Karpas-422 (cell line): ENCODE data around the gene APOB. TPM values are rescaled to one million over a fixed set of nuclear protein-coding genes. Genes with fewer than 3 reads are reported as not detected.

Source experiments
- DNase-seq: peaks from one replicate; pipeline ENCODE4 v3.0.0-alpha.2; 2015
- H2AFZ ChIP-seq: fragments of 200-600 bp; sonication (generic); 2 replicates; pipeline ENCODE4 v1.6.1; 2014; ENCODE audit warnings: antibody characterized with exemption, low read length, mixed read lengths
- H3K27ac ChIP-seq: fragments of 200-600 bp; sonication (generic); 2 replicates; pipeline ENCODE4 v1.5.1; 2014; ENCODE audit warnings: mild to moderate bottlenecking, low read length, moderate library complexity
- H3K27me3 ChIP-seq: fragments of 200-600 bp; sonication (generic); 2 replicates; pipeline ENCODE4 v1.6.1; 2014; ENCODE audit warnings: low read length, mixed read lengths
- H3K36me3 ChIP-seq: fragments of 200-600 bp; sonication (generic); 2 replicates; pipeline ENCODE4 v1.6.1; 2014; ENCODE audit warnings: low read length, mixed read lengths; ENCODE audit not compliant: insufficient read depth
- H3K4me1 ChIP-seq: fragments of 200-600 bp; sonication (generic); 2 replicates; pipeline ENCODE4 v1.6.1; 2014; ENCODE audit warnings: mild to moderate bottlenecking, low read length, mixed read lengths
- H3K4me2 ChIP-seq: fragments of 200-600 bp; sonication (generic); 2 replicates; pipeline ENCODE4 v1.6.1; 2014; ENCODE audit warnings: low read length, low read depth, mild to moderate bottlenecking; ENCODE audit not compliant: poor library complexity, severe bottlenecking
- H3K4me3 ChIP-seq: fragments of 200-600 bp; sonication (generic); 2 replicates; pipeline ENCODE4 v1.5.1; 2014; ENCODE audit warnings: mild to moderate bottlenecking, antibody characterized with exemption, low read length, mixed read lengths
- H3K79me2 ChIP-seq: fragments of 200-600 bp; sonication (generic); 2 replicates; pipeline ENCODE4 v1.6.1; 2014; ENCODE audit warnings: mild to moderate bottlenecking, low read length, mixed read lengths
- H3K9ac ChIP-seq: fragments of 200-600 bp; sonication (generic); 2 replicates; pipeline ENCODE4 v1.6.0; 2014; ENCODE audit warnings: low read length
- H3K9me2 ChIP-seq: fragments of 200-600 bp; sonication (generic), shearing (Covaris generic); replicated peaks from 2 replicates; pipeline ENCODE4 v1.6.0; 2014; ENCODE audit warnings: mild to moderate bottlenecking, low read length, moderate library complexity; ENCODE audit not compliant: insufficient read depth
- H3K9me3 ChIP-seq: fragments of 300-700, 200-600 bp; sonication (generic); 2 replicates; pipeline ENCODE4 v1.6.1; 2014; ENCODE audit warnings: low read length, mixed read lengths
- H4K20me1 ChIP-seq: fragments of 200-600 bp; sonication (generic); 2 replicates; pipeline ENCODE4 v1.6.1; 2014; ENCODE audit warnings: mild to moderate bottlenecking, antibody characterized with exemption, low read length, low read depth; ENCODE audit not compliant: insufficient read depth
- total RNA-seq: library from RNA; depleted of rRNA; stranded (reverse); fragments of >200 nt; shearing (Covaris generic); gene quantifications from 2 replicates; pipeline ENCODE4 v1.2.3, GENCODE V29; 2014; ENCODE audit warnings: low replicate concordance

Gene APOB
- total RNA-seq, 1 experiment from 2014 or later, result not detected

- H3K9me3 ChIP-seq, result no peaks in the 10 kb centered on the region
- no peak overlapping the region for H2AFZ ChIP-seq
- no peaks in the 10 kb centered on the region for H3K4me1 ChIP-seq
- H3K79me2 ChIP-seq, result no peaks in the 10 kb centered on the region
- H3K27me3 ChIP-seq, result no peaks in the 10 kb centered on the region
- H3K4me3 ChIP-seq, result no peak overlapping the region
- no peak overlapping the region for H3K27ac ChIP-seq
- DNase-seq, result no peak
- no peak overlapping the region for H3K4me2 ChIP-seq
- H3K9ac ChIP-seq, result no peak overlapping the region
- no peaks in the 10 kb centered on the region for H3K9me2 ChIP-seq
- no peaks in the 10 kb centered on the region for H3K36me3 ChIP-seq
- no peaks in the 10 kb centered on the region for H4K20me1 ChIP-seq
Observed at GRCh38 chr2:21006423-21007128, 37.3 kb downstream of the APOB start.

DNA sequence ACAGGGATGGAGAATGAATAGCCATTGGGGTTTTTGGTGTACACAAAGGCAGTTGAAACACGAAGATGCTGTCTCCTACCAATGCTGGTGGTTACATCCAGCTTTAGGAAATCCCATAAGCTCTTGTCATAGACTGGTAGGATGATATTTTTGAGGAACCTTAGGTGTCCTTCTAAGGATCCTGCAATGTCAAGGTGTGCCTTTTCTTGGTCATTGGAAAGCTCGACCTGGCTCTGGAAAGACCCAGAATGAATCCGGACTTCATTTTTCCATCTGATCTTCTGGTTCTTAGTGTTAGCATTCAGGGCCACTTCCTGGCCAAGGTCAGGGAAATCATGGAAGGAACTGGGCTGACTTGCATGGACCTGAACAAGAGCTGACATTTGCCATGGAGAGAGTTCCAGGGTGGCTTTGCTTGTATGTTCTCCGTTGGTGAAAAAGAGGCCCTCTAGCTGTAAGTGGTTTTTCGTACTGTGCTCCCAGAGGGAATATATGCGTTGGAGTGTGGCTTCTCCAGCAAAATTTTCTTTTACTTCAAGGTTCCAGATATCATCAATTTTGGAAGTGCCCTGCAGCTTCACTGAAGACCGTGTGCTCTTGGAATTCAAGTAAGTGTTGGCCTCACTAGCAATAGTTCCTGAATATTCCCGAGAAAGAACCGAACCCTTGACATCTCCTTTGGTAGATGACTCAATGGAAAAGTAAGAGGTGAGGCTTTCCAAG is 38.0 kb downstream of the APOB start:
- Histone ChIP-seq H3K4me3 (no peak overlapping the region), H4K20me1 (no peaks in the 10 kb centered on the region), H3K27ac (no peak overlapping the region), H3K9me3 (no peaks in the 10 kb centered on the region), H3K4me2 (no peak overlapping the region), H3K9me2 (no peaks in the 10 kb centered on the region), H2AFZ (no peak overlapping the region), H3K36me3 (no peaks in the 10 kb centered on the region), H3K4me1 (no peaks in the 10 kb centered on the region), H3K79me2 (no peaks in the 10 kb centered on the region), H3K27me3 (no peaks in the 10 kb centered on the region), H3K9ac (no peak overlapping the region)
- no peak for DNase-seq

DNA sequence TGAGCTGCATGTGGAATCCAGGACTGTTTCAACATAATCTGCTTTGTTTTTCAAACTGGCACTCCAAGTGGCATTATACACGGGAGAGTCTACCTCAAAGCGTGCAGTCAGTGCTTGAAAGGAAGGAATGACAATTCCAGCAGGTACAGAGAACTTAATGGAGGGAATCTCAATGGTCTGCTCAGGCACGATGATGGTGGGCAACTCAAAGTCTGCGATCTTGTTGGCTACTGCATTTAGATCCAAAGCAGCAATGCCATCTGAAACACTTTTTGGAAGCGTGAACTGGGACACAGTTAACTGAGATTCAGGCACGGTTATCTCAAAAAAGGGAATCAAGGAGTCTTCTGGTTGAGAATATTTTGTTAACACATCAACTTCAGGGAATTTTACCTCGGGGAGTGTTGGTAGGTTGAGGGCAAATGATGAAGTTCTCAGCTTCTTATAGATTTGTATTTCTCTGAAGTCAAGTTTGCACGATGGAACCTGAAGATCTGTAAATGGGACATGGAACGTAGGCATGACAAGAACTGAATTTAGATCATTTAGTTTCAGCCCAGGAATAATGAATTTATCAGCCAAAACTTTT is 38.7 kb downstream of the APOB start:
- no peak overlapping the region for H3K4me3 ChIP-seq
- no peaks in the 10 kb centered on the region for H3K79me2 ChIP-seq
- H4K20me1 ChIP-seq, result no peaks in the 10 kb centered on the region

GRCh38 chr2:21004181-21004572 is 39.7 kb downstream of the APOB start:
- Histone ChIP-seq H3K9me3 (no peaks in the 10 kb centered on the region), H4K20me1 (no peaks in the 10 kb centered on the region), H3K79me2 (no peaks in the 10 kb centered on the region), H3K4me2 (no peak overlapping the region), H2AFZ (no peak overlapping the region), H3K4me1 (no peaks in the 10 kb centered on the region), H3K9me2 (no peaks in the 10 kb centered on the region), H3K27me3 (no peaks in the 10 kb centered on the region), H3K27ac (no peak overlapping the region), H3K4me3 (no peak overlapping the region), H3K9ac (no peak overlapping the region), H3K36me3 (no peaks in the 10 kb centered on the region)
- DNase-seq, result no peak

More for the DNA sequence above, 38.7 kb downstream of the APOB start:
- H3K36me3 ChIP-seq, result no peaks in the 10 kb centered on the region
- H3K4me2 ChIP-seq, result no peak overlapping the region
- no peak overlapping the region for H3K27ac ChIP-seq
- H3K9me3 ChIP-seq, result no peaks in the 10 kb centered on the region
- H3K9me2 ChIP-seq, result no peaks in the 10 kb centered on the region
- no peak overlapping the region for H3K9ac ChIP-seq
- H2AFZ ChIP-seq, result no peak overlapping the region
- H3K4me1 ChIP-seq, result no peaks in the 10 kb centered on the region
- H3K27me3 ChIP-seq, result no peaks in the 10 kb centered on the region
- DNase-seq, result no peak

GRCh38 chr2:21003572-21004180 is 40.2 kb downstream of the APOB start:
- Histone ChIP-seq H3K4me1 (no peaks in the 10 kb centered on the region), H2AFZ (no peak overlapping the region), H4K20me1 (no peaks in the 10 kb centered on the region), H3K9me2 (no peaks in the 10 kb centered on the region), H3K9me3 (no peaks in the 10 kb centered on the region), H3K79me2 (no peaks in the 10 kb centered on the region), H3K9ac (no peak overlapping the region), H3K4me3 (no peak overlapping the region), H3K36me3 (no peaks in the 10 kb centered on the region), H3K4me2 (no peak overlapping the region), H3K27ac (no peak overlapping the region), H3K27me3 (no peaks in the 10 kb centered on the region)
- DNase-seq, result no peak

- no peaks in the 10 kb centered on the region for H4K20me1 ChIP-seq
- H3K27me3 ChIP-seq, result no peaks in the 10 kb centered on the region
Observed at GRCh38 chr2:21002814-21003192, 41.1 kb downstream of the APOB start.

GRCh38 chr2:21001988-21002813 is 41.7 kb downstream of the APOB start:
- Histone ChIP-seq H3K9ac (no peak overlapping the region), H3K9me2 (no peaks in the 10 kb centered on the region), H3K36me3 (no peaks in the 10 kb centered on the region), H3K27ac (no peak overlapping the region), H3K79me2 (no peaks in the 10 kb centered on the region), H3K4me2 (no peak overlapping the region), H4K20me1 (no peaks in the 10 kb centered on the region), H3K4me1 (no peaks in the 10 kb centered on the region), H2AFZ (no peak overlapping the region), H3K27me3 (no peaks in the 10 kb centered on the region), H3K9me3 (no peaks in the 10 kb centered on the region), H3K4me3 (no peak overlapping the region)
- no peak for DNase-seq

More at GRCh38 chr2:21002814-21003192, 41.1 kb downstream of the APOB start:
- Histone ChIP-seq H2AFZ (no peak overlapping the region), H3K79me2 (no peaks in the 10 kb centered on the region), H3K4me3 (no peak overlapping the region), H3K9me2 (no peaks in the 10 kb centered on the region), H3K9ac (no peak overlapping the region), H3K36me3 (no peaks in the 10 kb centered on the region), H3K4me2 (no peak overlapping the region), H3K4me1 (no peaks in the 10 kb centered on the region), H3K27ac (no peak overlapping the region), H3K9me3 (no peaks in the 10 kb centered on the region)
- no peak for DNase-seq
